ENCODE data around the gene NMD3. TPM values are rescaled to one million over a fixed set of nuclear protein-coding genes. Genes with fewer than 3 reads are reported as not detected.

NMD3 gene
- total and polyA plus RNA-seq, 9 of the 15 experiments (the other 6 are each of a cell fraction or from before 2014, with no cell fraction given) = 63.5 to 178 (median 111) TPM

- Histone ChIP-seq H3K27me3 (ENCODE audit: control insufficient read depth in 2 of 2, insufficient read depth in 2 of 2, low read length in 2 of 2) (no peaks in the 10 kb centered on the region), H3K27ac (ENCODE audit: extremely low read depth, low read depth, low read length) (no peak overlapping the region), H3K4me3 (no peak overlapping the region), H3K4me1 (replicated peaks in 1 of 2; ENCODE audit: control insufficient read depth in 2 of 2, insufficient read depth in 2 of 2, low read length in 2 of 2) (no peaks in the 10 kb centered on the region), H3K9ac (ENCODE audit: insufficient read depth in 1 of 2, low read depth in 2 of 2, low read length in 2 of 2) (no peak overlapping the region), H3K79me2 (ENCODE audit: control insufficient read depth, insufficient read depth, low read length) (no peaks in the 10 kb centered on the region), H3K36me3 (ENCODE audit: control insufficient read depth, insufficient read depth, low read length) (no peaks in the 10 kb centered on the region), H3K9me1 (ENCODE audit: control insufficient read depth, insufficient read depth, low read length) (no peaks in the 10 kb centered on the region), H2AFZ (ENCODE audit: low read depth, low read length) (no peak overlapping the region), H3K9me3 (replicated peaks; ENCODE audit: control insufficient read depth, insufficient read depth, low read depth, low read length) (no peaks in the 10 kb centered on the region), H4K20me1 (replicated peaks; ENCODE audit: control insufficient read depth, insufficient read depth, low read length) (no peaks in the 10 kb centered on the region), H3K4me2 (ENCODE audit: insufficient read depth, low read length) (no peak overlapping the region)
- in situ Hi-C loops (cut with MboI) (no loop called here), intact Hi-C loops (cut with micrococcal nuclease) (loop anchor here (5.0 to 10.0 kb wide), 3 partner anchors 174 to 567 kb away; no protein-coding TSS in a partner anchor)
- TF ChIP-seq RFX7 (CRISPR knock-in tag; IDR thresholded peaks at IDR 0.05) (no peak), MTA1 (IDR thresholded peaks at IDR 0.05; ENCODE audit: borderline replicate concordance) (no peak), ZBTB40 (IDR thresholded peaks at IDR 0.05) (no peak), ZBTB40 (CRISPR knock-in tag; IDR thresholded peaks at IDR 0.05) (no peak)
- CTCF ChIA-PET (ENCODE audit: low intra/inter-chr PET ratio) = no interaction called here
- DNase-seq (ENCODE audit: extremely low read depth in 1 of 4, low spot score in 3 of 4) = no peak
- BruUV-seq (replicated peaks) = no TSS peak
- POLR2A ChIA-PET = interaction anchor here (0.6 kb wide), 1 partner anchor 34 kb away, joined by 4 read pairs; no protein-coding TSS in a partner anchor
- FAIRE-seq = no peak
- ATAC-seq = no peak
- 50% methylated on average over 1 of the region's 2 CpGs for WGBS (ENCODE audit: insufficient coverage, low coverage, missing lambda C conversion rate)
Measured at GRCh38 chr3:161271646-161272045, 50.5 kb downstream of the NMD3 start.
